Liver (tissue), 9 donors: Measurements from ENCODE around the gene RIOK1. TPM values are rescaled to one million over a fixed set of nuclear protein-coding genes. Genes with fewer than 3 reads are reported as not detected.

ENCODE experiments used
- DNase-seq: peaks from one replicate; pipeline ENCODE4 v3.0.0-alpha.2; 2017; ENCODE audit warnings: low spot score
- H3K27ac ChIP-seq, 2 donors: one replicate each; pipeline ENCODE4 v1.7.0; 2013; ENCODE audit warnings: inconsistent platforms in 2 of 2, low read length in 2 of 2, control low read depth in 1 of 2, low read depth in 1 of 2, mild to moderate bottlenecking in 1 of 2
- H3K27me3 ChIP-seq, 4 donors: one replicate each; pipeline versions ENCODE4 v1.6.1 to v1.7.0; 2013; ENCODE audit warnings: low read length in 3 of 4, inconsistent platforms in 1 of 4, mild to moderate bottlenecking in 1 of 4, moderate library complexity in 1 of 4; ENCODE audit not compliant: control insufficient read depth in 4 of 4, insufficient read depth in 4 of 4
- H3K36me3 ChIP-seq, 4 donors: one replicate each; pipeline versions ENCODE4 v1.6.1 to v1.7.0; 2013; ENCODE audit warnings: low read length in 3 of 4, mild to moderate bottlenecking in 3 of 4, low read depth in 1 of 4, moderate library complexity in 1 of 4; ENCODE audit not compliant: control insufficient read depth in 4 of 4, insufficient read depth in 3 of 4
- H3K4me1 ChIP-seq, 4 donors: one replicate each; pipeline versions ENCODE4 v1.6.1 to v1.7.0; 2013; ENCODE audit warnings: low read length in 3 of 4, mild to moderate bottlenecking in 3 of 4, moderate library complexity in 1 of 4; ENCODE audit not compliant: control insufficient read depth in 4 of 4, insufficient read depth in 4 of 4
- H3K4me3 ChIP-seq, 3 donors: one replicate each; pipeline versions ENCODE4 v1.6.1 to v1.7.0; 2013; ENCODE audit warnings: low read length in 3 of 3, control low read depth in 1 of 3, low read depth in 1 of 3, mild to moderate bottlenecking in 1 of 3
- H3K9ac ChIP-seq, 2 donors: one replicate each; pipeline ENCODE4 v1.7.0; 2013; ENCODE audit warnings: low read length in 2 of 2, mild to moderate bottlenecking in 2 of 2, moderate library complexity in 2 of 2, control low read depth in 1 of 2, low read depth in 1 of 2
- H3K9me3 ChIP-seq, 4 donors: one replicate each; pipeline versions ENCODE4 v1.6.1 to v1.7.0; 2013; ENCODE audit warnings: low read length in 3 of 4; ENCODE audit not compliant: control insufficient read depth in 4 of 4
- EGR1 ChIP-seq, 2 donors: IDR thresholded peaks; 2 replicates each; pipeline ENCODE4 v1.6.1; 2016 to 2018; ENCODE audit warnings: antibody characterized with exemption in 2 of 2, low read depth in 2 of 2
- FOXA1 ChIP-seq: IDR thresholded peaks from 2 replicates; pipeline ENCODE4 v1.6.1; 2016; ENCODE audit warnings: antibody characterized with exemption
- FOXA2 ChIP-seq: IDR thresholded peaks from 2 replicates; pipeline ENCODE4 v1.6.1; 2016; ENCODE audit warnings: antibody characterized with exemption
- HNF4A ChIP-seq, 2 donors: conservative IDR thresholded peaks; 2 replicates each; pipeline ENCODE4 v1.6.1; 2016; ENCODE audit warnings: antibody characterized with exemption in 2 of 2, mild to moderate bottlenecking in 2 of 2
- HNF4G ChIP-seq: IDR thresholded peaks from 2 replicates; pipeline ENCODE4 v1.6.1; 2016; ENCODE audit warnings: antibody characterized with exemption
- JUND ChIP-seq, 2 donors: IDR thresholded peaks; 2 replicates each; pipeline ENCODE4 v1.6.1; 2016; ENCODE audit warnings: antibody characterized with exemption in 2 of 2
- NR2F2 ChIP-seq: IDR thresholded peaks from 2 replicates; pipeline ENCODE4 v1.6.1; 2016; ENCODE audit warnings: antibody characterized with exemption
- RAD21 ChIP-seq, 2 donors: IDR thresholded peaks; 2 replicates each; pipeline ENCODE4 v1.6.1; 2016; ENCODE audit warnings: antibody characterized with exemption in 2 of 2, mild to moderate bottlenecking in 2 of 2
- RXRA ChIP-seq, 2 donors: IDR thresholded peaks; 2 replicates each; pipeline ENCODE4 v1.6.1; 2017 to 2018; ENCODE audit warnings: antibody characterized with exemption in 2 of 2, mild to moderate bottlenecking in 1 of 2
- SP1 ChIP-seq: IDR thresholded peaks from 2 replicates; pipeline ENCODE4 v1.6.1; 2018; ENCODE audit warnings: antibody characterized with exemption, mild to moderate bottlenecking
- TAF1 ChIP-seq: conservative IDR thresholded peaks from 2 replicates; pipeline ENCODE4 v1.6.1; 2016; ENCODE audit warnings: antibody characterized with exemption, mild to moderate bottlenecking
- YY1 ChIP-seq: IDR thresholded peaks from 2 replicates; pipeline ENCODE4 v1.6.1; 2016; ENCODE audit warnings: antibody characterized with exemption, mild to moderate bottlenecking
- WGBS: extraction: QIAGEN DNeasy Blood & Tissue Kit; methylation state at CpG from one replicate; pipeline ENCODE4 v1.1.7; 2013; 5-methylcytosine and 5-hydroxymethylcytosine counted together
- polyA plus RNA-seq, 2 donors: library from polyadenylated mRNA; stranded (reverse) in 1 of 2; unstranded in 1 of 2; fragments of 200-250 nt in 1 of 2; fragments of >200 nt in 1 of 2; fragmentation: Nextera tagmentation in 1 of 2; extraction: Ambion mirVana in 1 of 2; gene quantifications; one replicate each; pipeline versions ENCODE4 v1.2.1 to v1.2.3, GENCODE V29; 2013 to 2015
- total RNA-seq, 2 donors: library from RNA; depleted of rRNA; stranded (reverse); fragments of >200 nt; gene quantifications; one replicate each; pipeline ENCODE4 v1.2.3, GENCODE V29; 2014
- TF ChIP-seq, protein P1 (sequence below): IDR thresholded peaks from 2 replicates; pipeline ENCODE4 v1.6.1; 2016; ENCODE audit warnings: antibody characterized with exemption
- TF ChIP-seq, protein P2 (sequence below): IDR thresholded peaks from 2 replicates; pipeline ENCODE4 v1.6.1; 2016; ENCODE audit warnings: antibody characterized with exemption
- TF ChIP-seq, protein P3 (sequence below): fragments of 150-350 bp; IDR thresholded peaks from 2 replicates; pipeline ENCODE4 v1.5.1; 2017; ENCODE audit warnings: improper control_type of control experiment, low read depth, low read length; ENCODE audit not compliant: missing input control
- TF ChIP-seq, protein P4 (sequence below): IDR thresholded peaks from 2 replicates; pipeline ENCODE4 v1.6.1; 2016; ENCODE audit warnings: antibody characterized with exemption
- donor health status: healthy.
- donor health status: healthy.
- donor health status: healthy.
- donor health status: healthy.
- donor health status: healthy.

RIOK1 gene
- total and polyA plus RNA-seq, 4 donors: 4.8 to 10.0 (median 6.6) TPM

DNA sequence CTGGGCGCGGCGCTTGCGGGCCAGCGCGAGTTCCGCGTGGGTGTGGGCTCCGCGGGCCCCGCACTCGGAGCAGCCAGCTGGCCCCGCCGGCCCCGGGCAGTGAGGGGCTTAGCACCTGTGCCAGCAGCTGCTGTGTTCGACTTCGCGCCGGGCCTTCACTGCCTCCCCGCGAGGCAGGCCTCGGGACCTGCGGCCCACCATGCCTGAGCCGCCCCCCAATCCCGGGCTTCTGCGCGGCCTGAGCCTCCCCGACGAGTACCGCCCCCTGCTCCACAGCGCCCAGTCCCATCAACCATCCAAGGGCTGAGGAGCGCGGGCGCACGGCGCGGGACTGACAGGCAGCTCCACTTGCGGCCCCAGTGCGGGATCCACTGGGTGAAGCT is 36.2 kb downstream of the RIOK1 start:
- TF ChIP-seq TAF1 (no peak), RXRA (IDR thresholded peaks at IDR 0.05) (no peak)
- H3K27me3 ChIP-seq: no peaks in the 10 kb centered on the region
- no peak overlapping the region for H3K27ac ChIP-seq
- H3K4me1 ChIP-seq: peaks cover 0 to 3% (median 0%) of the 10 kb centered on the region in 4 donors
- no peak overlapping the region for H3K9ac ChIP-seq
- no peaks in the 10 kb centered on the region for H3K36me3 ChIP-seq
- H3K4me3 ChIP-seq: no peak overlapping the region
- 98% methylated on average over 39 of the region's 39 CpGs for WGBS
- H3K9me3 ChIP-seq: no peaks in the 10 kb centered on the region
- DNase-seq: no peak

DNA sequence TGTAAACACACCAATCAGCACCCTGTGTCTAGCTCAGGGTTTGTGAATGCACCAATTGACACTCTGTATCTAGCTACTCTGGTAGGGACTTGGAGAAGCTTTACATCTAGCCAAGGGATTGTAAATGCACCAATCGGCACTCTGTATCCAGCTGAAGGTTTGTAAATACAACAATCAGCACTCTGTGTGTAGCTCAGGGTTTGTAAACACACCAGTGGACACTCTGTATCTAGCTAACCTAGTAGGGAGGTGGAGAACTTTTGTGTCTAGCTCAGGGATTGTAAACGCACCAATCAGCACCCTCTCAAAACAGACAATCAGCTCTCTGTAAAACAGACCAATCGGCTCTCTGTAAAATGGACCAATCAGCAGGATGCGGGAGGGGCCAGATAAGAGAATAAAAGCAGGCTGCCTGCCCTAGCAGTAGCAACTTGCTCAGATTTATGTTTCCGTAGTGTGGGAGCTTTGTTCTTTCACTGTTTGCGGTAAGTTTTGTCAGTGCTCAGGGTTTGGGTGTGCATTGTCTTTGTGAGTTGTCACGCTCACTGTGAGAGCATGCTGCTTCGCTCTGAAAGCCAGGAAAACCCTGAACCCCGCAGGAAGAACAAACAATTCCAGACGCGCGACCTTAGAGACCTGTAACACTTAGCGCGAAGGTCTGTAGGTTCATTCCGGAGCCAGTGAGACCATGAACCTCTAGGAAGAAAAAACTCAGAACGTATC is 37.0 kb downstream of the RIOK1 start:
- DNase-seq: no peak
- Histone ChIP-seq H3K9ac (no peak overlapping the region), H3K27me3 (no peaks in the 10 kb centered on the region), H3K27ac (no peak overlapping the region), H3K36me3 (no peaks in the 10 kb centered on the region), H3K4me3 (no peak overlapping the region), H3K4me1 (peaks cover 0 to 3% (median 0%) of the 10 kb centered on the region in 4 donors), H3K9me3 (no peaks in the 10 kb centered on the region)
- WGBS: 88% methylated on average over 16 of the region's 16 CpGs
- TF ChIP-seq, protein P1, sequence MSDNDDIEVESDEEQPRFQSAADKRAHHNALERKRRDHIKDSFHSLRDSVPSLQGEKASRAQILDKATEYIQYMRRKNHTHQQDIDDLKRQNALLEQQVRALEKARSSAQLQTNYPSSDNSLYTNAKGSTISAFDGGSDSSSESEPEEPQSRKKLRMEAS: no peak
- TF ChIP-seq EGR1 (IDR thresholded peaks at IDR 0.05; ENCODE audit: low read depth in 2 of 2): no peak
- TF ChIP-seq YY1: no peak
- no peak for TF ChIP-seq RAD21 (IDR thresholded peaks at IDR 0.05)
- no peak for TF ChIP-seq JUND (IDR thresholded peaks at IDR 0.05)
- TF ChIP-seq, protein P2, sequence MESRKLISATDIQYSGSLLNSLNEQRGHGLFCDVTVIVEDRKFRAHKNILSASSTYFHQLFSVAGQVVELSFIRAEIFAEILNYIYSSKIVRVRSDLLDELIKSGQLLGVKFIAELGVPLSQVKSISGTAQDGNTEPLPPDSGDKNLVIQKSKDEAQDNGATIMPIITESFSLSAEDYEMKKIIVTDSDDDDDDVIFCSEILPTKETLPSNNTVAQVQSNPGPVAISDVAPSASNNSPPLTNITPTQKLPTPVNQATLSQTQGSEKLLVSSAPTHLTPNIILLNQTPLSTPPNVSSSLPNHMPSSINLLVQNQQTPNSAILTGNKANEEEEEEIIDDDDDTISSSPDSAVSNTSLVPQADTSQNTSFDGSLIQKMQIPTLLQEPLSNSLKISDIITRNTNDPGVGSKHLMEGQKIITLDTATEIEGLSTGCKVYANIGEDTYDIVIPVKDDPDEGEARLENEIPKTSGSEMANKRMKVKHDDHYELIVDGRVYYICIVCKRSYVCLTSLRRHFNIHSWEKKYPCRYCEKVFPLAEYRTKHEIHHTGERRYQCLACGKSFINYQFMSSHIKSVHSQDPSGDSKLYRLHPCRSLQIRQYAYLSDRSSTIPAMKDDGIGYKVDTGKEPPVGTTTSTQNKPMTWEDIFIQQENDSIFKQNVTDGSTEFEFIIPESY: no peak
- TF ChIP-seq, protein P3, sequence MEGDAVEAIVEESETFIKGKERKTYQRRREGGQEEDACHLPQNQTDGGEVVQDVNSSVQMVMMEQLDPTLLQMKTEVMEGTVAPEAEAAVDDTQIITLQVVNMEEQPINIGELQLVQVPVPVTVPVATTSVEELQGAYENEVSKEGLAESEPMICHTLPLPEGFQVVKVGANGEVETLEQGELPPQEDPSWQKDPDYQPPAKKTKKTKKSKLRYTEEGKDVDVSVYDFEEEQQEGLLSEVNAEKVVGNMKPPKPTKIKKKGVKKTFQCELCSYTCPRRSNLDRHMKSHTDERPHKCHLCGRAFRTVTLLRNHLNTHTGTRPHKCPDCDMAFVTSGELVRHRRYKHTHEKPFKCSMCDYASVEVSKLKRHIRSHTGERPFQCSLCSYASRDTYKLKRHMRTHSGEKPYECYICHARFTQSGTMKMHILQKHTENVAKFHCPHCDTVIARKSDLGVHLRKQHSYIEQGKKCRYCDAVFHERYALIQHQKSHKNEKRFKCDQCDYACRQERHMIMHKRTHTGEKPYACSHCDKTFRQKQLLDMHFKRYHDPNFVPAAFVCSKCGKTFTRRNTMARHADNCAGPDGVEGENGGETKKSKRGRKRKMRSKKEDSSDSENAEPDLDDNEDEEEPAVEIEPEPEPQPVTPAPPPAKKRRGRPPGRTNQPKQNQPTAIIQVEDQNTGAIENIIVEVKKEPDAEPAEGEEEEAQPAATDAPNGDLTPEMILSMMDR: no peak
- no peak for TF ChIP-seq HNF4A (conservative IDR thresholded peaks at IDR 0.05)
- TF ChIP-seq RXRA (IDR thresholded peaks at IDR 0.05): no peak
- no peak for TF ChIP-seq SP1

DNA sequence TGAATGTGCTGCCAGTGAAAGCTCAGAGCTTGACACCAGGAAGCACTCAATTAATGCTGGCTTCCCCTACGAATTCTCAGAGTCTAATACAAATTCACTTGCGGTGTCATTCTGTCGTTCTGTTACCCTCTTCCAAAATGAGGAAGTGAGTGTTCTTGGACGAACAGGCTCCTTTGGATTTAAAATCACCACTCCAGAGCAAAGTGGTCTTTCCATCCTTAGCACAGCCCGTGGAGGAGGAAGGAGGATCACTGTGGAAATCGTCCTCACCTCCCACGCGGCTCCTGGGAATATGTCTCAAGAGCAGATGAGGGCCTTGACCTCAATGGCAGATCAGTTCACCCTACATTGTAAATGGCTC is 41.7 kb downstream of the RIOK1 start:
- Histone ChIP-seq H3K9me3 (no peaks in the 10 kb centered on the region), H3K36me3 (no peaks in the 10 kb centered on the region), H3K4me1 (no peaks in the 10 kb centered on the region), H3K27me3 (no peaks in the 10 kb centered on the region), H3K27ac (no peak overlapping the region), H3K9ac (no peak overlapping the region), H3K4me3 (no peak overlapping the region)
- TF ChIP-seq NR2F2 (no peak), YY1 (no peak), FOXA1 (no peak), JUND (IDR thresholded peaks at IDR 0.05) (no peak), TAF1 (no peak), FOXA2 (no peak), HNF4G (no peak)
- TF ChIP-seq, protein P4, sequence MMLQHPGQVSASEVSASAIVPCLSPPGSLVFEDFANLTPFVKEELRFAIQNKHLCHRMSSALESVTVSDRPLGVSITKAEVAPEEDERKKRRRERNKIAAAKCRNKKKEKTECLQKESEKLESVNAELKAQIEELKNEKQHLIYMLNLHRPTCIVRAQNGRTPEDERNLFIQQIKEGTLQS: no peak
- TF ChIP-seq, protein P2: no peak
- TF ChIP-seq, protein P3: no peak
- DNase-seq: no peak
- 77% methylated on average over 8 of the region's 8 CpGs for WGBS
